HG03066 (cell line): ENCODE results near the gene PPP2R3B.
"Not testable (repeated sequence)": the region's sequence is repeated elsewhere in the genome, so short reads cannot be mapped to it uniquely, and the experiment has no call there.

Experiments
- ATAC-seq: cut with Tn5 transposase; IDR thresholded peaks from one replicate; pipeline ENCODE4 v1.9.1; 2021; ENCODE audit warnings: low read depth; ENCODE audit not compliant: unreplicated experiment

The PPP2R3B gene

DNA sequence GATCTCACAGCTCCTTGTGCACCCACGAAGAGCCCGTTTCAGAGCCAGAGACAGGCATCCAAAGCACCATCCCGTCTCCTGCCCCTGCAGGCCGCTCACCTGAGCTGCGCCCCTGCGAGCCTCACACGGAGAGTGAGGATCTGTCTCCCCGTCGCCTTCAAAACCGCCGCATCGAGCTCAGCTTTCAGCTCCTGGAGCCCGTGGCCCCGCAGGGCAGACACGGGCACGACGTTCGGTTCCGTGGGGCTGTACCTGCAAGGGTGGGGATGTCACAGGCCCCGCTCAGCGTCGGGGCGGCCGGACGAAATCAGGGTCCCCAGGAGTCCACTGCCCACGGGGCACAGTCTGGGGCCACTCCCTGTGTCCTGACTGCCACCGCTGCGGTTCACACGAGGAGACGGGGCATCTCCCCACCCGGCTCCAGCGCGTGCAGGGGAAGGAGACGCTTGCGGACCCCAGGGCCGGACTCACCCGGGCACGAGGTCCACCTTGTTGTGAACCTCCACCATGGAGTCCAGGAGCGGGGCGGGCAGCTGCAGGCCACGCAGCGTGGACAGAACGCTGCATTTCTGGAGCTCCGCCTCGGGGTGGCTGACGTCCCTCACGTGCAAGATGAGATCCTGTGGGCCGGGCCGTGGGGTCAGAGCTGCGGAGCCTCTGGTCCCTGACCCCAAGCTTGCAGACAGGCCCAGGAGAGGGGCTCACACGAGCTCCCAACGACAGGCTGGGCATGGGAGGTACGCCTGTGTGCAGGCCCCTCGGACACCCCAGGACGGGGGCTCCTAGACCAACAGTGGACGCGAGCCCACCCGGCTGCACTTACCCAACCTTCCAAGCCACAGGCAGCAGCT, 79.2 kb downstream of the PPP2R3B start:
- no peak for ATAC-seq

DNA sequence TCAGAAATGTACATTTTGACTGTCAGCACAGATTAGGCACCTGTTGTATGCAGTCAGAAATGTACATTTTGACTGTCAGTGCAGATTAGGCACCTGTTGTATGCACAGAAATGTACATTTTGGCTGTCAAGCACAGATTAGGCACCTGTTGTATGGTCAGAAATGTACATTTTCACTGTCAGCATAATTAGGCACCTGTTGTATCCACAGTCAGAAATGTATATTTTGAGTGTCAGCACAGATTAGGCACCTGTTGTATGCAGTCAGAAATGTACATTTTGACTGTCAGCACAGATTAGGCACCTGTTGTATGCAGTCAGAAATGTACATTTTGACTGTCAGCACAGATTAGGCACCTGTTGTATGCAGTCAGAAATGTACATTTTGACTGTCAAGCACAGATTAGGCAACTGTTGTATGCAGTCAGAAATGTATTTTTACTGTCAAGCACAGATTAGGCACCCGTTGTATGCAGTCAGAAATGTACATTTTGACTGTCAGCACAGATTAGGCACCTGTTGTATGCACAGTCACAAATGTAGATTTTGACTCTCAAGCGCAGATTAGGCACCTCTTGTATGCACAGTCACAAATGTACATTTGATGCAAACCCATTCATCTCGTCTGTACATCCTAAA, 80.0 kb downstream of the PPP2R3B start:
- not testable (repeated sequence) for ATAC-seq

DNA sequence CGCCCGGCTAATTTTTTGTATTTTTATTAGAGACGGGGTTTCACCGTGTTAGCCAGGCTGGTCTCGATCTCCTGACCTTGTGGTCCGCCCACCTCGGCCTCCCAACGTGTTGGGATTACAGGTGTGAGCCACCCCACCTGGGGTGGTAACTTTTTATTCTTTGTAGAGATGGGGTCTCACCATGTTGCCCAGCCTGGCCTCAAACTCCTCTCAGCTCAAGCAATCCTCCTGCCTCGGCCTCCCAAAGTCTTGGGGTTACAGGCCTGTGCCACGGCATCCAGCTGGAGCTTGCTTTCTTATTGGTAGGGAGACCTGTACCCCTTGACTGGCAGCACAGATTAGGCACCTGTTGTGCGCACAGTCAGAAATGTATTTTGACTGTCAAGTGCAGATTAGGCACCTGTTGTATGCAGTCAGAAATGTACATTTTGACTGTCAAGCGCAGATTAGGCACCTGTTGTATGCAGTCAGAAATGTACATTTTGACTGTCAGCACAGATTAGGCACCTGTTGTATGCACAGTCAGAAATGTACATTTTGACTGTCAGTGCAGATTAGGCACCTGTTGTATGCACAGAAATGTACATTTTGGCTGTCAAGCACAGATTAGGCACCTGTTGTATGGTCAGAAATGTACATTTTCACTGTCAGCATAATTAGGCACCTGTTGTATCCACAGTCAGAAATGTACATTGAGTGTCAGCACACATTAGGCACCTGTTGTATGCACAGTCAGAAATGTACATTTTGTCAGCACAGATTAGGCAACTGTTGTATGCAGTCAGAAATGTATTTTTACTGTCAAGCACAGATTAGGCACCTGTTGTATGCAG, 80.7 kb downstream of the PPP2R3B start:
- ATAC-seq, result not testable (repeated sequence)

DNA sequence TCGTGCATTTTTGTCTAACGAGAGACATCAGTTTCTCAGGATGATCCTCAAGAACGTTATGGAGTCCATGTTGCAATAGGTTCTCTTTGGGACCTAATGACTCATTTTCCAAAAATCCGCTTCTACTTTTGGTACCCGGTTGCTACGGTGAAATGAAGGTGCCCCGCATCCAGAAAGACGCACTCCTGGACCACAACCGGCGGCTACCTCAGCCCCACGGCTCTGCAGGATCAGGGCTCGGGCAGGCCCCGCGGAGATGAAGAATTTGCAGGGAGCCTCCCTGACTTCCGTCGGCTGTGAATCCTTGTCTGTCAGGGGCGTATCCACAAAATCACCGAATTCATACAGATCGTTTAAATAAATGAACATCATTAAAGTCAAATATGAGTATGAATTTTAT, 83.7 kb downstream of the PPP2R3B start:
- no peak for ATAC-seq

DNA sequence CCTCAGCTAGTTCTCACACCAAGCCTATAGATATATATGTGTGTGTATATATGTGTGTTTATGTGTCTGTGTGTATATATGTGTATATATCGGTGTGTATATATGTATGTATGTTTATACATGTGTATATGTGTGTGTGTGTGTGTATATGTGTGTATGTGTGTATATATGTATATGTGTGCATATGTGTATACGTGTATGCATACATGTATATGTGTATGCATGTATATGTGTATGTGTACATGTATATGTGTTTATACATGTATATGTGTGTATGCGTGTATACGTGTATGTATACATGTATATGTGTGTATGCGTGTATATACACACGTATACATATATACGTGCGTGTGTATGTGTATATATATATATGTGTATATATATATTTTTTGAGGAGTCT, 86.4 kb downstream of the PPP2R3B start:
- no peak for ATAC-seq

DNA sequence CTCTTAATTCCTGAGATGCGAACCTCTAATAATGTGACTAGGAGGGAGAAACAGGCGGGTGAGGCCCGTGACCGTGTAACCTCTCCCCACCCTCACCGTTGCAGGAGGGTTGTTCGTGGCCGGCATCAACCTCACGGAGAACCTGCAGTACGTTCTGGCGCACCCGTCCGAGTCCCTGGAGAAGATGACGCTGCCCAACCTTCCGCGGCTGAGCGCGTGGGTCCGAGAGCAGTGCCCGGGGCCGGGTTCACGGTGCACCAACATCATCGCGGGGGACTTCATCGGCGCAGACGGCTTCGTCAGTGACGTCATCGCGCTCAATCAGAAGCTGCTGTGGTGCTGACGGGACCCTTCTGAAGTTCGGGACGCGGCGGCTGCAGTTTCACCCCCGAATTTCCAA, 87.7 kb downstream of the PPP2R3B start:
- ATAC-seq, result no peak

DNA sequence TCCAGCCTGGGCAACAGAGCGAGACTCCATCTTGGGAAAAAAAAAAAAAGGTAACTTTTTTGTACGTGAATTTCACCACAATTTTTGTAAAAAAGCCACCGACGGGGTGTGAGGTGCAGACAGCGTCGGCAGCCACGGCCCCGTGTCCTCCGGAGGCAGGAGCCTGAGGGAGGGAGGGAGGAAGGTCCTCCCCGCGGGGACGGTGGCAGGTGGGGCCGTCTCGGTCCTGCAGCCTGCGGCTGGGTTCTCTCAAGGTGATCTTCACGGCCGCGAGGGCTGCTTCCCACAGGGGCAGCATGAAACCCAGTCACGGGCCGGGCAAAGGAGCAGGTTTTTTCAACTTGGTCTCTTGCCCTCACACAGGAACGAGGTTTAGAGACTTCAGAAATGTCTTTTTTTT, 91.6 kb downstream of the PPP2R3B start:
- ATAC-seq, result no peak

DNA sequence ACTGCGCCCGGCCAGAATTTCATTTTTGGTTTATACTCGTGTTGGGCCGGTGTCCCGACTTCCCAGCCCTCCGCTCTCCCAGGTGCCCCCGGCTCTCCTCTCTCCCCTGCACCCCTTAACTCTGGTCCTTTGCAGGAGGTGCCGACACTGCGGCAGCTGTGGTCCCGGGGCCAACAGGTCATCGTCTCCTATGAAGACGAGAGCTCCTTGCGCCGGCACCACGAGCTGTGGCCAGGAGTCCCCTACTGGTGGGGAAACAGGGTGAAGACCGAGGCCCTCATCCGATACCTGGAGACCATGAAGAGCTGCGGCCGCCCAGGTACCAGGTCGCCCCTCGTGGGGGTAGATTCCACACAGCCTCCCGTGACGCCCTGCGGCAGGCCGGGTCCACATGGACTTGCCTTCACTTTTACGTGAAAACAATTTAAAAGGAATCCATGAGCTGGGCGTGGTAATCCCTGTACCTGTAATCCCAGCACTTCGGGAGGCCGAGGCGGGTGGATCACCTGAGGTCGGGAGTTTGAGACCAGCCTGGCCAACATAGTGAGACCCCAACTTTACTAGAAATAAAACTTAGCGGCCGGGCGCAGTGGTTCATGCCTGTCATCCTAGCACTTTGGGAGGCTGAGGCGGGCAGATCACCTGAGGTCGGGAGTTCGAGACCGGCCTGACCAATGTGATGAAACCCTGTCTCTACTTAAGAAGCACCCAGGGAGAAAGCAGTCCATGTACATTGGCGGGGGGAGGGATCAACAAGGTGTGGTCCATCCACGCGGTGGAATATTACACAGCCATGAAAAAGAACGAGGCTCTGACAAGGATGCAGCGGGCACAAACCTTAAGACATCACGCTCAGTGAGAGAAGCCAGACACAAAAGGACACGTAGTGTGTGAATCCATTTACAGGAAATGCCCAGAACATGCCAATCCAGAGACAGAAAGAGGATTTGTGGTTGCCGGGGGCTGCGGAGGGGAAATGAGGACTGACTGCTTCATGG, 93.5 kb downstream of the PPP2R3B start:
- ATAC-seq, result no peak

DNA sequence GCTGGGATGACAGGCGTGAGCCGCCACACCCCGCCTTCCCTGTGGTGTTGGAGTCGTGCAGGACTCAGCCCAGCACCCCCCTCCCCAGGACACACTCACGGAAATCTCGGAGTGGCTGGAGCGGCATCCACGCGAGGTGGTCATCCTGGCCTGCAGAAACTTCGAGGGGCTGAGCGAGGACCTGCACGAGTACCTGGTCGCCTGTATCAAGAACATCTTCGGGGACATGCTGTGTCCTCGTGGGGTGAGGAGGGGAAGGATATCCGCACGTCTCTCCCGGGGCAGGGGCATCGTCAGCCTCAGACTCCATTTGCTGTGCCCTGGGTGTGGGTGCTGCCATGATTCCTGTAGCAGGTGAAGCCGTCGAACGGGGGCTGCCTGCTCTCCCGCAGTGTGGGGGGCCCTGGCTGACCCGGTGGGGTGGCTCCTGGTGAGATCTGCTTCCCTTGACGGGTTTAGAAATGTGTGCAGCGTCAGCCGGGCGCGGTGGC, 95.3 kb downstream of the PPP2R3B start:
- no peak for ATAC-seq

DNA sequence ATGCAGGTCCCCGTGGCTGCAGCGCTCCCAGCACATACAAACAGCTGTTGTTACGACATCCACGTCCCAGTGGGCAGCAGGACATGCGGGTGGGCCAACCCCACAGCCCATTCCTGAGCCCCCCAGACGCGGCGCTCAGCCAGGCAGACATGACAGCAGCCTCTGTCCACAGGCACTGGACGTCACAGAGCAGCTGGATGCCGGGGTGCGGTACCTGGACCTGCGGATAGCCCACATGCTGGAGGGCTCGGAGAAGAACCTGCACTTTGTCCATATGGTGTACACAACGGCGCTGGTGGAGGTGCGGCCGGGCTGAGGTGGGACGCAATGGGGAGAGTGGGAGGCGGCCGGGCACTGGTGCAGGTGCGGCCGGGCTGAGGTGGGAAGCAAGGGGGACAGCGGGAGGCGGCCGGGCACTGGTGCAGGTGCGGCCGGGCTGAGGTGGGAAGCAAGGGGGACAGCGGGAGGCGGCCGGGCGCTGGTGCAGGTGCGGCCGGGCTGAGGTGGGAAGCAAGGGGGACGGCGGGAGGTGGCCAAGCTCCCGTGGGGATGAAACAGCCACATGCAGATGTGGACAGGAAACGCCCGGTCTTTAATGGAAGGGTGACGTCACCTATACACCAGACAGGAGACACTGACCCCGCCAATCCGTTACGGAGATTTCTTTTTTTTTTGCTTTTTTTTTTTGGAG, 96.1 kb downstream of the PPP2R3B start:
- no peak for ATAC-seq

DNA sequence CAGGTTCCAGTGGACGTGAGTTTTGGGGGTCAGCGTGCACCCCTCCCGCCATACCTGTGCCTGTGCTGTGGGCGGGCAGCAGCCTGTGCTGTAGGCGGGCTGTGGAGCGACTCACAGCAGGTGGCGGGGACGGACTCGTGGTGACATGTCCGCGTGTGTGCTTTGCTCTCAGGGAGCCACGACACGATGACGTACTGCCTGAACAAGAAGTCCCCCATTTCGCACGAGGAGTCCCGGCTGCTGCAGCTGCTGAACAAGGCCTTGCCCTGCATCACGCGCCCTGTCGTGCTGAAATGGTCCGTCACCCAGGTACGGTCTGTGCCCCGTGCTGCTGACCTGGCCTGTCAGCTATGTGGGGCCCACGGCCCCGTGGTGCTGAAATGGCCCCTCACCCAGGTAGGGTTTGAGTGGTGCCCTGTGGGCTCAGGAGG, 98.1 kb downstream of the PPP2R3B start:
- ATAC-seq, result no peak

DNA sequence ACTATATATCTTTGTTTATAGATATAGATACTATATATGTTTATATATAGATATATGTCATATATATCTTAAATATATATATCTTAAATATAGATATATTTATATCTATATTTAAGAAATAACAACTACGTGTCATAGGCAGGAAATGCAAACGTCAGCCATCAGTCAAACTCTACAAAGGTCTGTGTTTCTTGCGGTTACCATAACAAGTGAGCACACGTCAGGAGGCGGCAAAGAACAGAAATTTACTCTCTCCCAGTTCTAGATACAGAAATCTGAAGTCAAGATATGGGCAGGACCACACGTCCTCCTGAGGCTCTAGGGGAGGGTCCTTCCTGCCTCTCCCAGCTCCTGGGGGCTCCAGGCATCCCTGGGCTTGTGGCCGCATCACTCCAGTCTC, 99.0 kb downstream of the PPP2R3B start:
- ATAC-seq, result no peak

DNA sequence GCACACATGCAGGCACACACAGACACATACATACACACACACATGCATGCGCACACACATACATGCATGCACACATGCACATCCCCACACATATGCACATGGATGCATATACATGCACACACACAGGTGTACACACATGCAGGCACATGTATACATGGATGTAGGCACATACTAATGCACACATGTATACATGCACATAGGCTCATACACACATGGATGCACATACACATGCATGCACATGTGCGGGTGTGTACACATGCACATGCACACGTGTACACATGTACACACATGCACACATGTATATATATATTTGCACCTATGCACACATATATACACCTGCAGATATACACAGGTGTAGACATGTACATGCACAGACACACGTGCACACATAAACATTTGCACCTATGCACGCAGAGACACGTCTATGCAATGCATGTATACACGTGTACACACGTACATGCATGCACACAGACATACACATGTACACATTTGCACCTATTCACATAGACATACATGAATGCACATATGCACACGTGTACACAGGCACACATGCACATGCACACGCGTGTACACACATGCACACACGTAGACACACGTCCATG, 101.5 kb downstream of the PPP2R3B start:
- no peak for ATAC-seq
